Raji (cell line): ENCODE results near the gene VASP.

ENCODE experiments used
- POLR2A ChIP-seq: IDR thresholded peaks from 2 replicates; pipeline ENCODE4 v1.6.1; 2011; ENCODE audit warnings: low read depth, low read length, control low read depth; ENCODE audit not compliant: insufficient read depth

Gene VASP

DNA sequence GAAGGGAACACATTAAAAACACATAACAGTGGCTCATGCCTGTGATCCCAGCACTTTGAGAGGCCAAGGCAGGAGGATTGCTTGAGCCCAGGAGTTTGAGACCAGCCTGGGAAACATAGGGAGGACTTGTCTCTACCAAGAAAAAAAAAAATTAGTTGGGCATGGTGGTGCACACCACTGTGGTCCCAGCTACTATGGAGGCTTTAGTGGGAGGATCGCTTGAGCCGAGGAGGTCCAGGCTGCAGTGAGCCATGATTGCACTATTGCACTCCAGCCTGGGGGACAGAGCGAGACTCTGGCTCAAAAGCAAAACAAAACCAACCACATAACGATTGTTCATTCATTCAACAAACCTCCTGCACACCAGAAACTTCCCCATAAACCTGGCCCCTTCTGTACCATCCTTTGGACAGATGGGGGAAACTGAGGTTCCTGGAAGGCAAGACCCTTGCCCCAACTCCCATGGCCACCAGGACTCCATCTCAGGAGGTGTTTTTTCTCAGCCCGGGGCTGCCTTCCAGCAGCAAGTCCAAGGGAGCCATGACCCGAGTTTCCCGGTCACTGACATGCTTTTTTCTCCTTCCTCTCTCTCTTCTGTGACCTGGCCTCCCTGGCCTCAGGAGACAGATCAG, 35.2 kb upstream of the VASP start:
- TF ChIP-seq POLR2A: no peak

DNA sequence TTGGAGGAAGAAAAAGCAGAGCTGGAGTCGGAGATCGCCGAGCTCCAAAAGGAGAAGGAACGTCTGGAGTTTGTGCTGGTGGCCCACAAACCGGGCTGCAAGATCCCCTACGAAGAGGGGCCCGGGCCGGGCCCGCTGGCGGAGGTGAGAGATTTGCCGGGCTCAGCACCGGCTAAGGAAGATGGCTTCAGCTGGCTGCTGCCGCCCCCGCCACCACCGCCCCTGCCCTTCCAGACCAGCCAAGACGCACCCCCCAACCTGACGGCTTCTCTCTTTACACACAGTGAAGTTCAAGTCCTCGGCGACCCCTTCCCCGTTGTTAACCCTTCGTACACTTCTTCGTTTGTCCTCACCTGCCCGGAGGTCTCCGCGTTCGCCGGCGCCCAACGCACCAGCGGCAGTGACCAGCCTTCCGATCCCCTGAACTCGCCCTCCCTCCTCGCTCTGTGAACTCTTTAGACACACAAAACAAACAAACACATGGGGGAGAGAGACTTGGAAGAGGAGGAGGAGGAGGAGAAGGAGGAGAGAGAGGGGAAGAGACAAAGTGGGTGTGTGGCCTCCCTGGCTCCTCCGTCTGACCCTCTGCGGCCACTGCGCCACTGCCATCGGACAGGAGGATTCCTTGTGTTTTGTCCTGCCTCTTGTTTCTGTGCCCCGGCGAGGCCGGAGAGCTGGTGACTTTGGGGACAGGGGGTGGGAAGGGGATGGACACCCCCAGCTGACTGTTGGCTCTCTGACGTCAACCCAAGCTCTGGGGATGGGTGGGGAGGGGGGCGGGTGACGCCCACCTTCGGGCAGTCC, 34.5 kb upstream of the VASP start:
- no peak for TF ChIP-seq POLR2A

GRCh38 chr19:45473367-45473681, 34.0 kb upstream of the VASP start:
- no peak for TF ChIP-seq POLR2A

- TF ChIP-seq POLR2A: no peak
These were observed 33.3 kb upstream of the VASP start for GRCh38 chr19:45473682-45474605.

DNA sequence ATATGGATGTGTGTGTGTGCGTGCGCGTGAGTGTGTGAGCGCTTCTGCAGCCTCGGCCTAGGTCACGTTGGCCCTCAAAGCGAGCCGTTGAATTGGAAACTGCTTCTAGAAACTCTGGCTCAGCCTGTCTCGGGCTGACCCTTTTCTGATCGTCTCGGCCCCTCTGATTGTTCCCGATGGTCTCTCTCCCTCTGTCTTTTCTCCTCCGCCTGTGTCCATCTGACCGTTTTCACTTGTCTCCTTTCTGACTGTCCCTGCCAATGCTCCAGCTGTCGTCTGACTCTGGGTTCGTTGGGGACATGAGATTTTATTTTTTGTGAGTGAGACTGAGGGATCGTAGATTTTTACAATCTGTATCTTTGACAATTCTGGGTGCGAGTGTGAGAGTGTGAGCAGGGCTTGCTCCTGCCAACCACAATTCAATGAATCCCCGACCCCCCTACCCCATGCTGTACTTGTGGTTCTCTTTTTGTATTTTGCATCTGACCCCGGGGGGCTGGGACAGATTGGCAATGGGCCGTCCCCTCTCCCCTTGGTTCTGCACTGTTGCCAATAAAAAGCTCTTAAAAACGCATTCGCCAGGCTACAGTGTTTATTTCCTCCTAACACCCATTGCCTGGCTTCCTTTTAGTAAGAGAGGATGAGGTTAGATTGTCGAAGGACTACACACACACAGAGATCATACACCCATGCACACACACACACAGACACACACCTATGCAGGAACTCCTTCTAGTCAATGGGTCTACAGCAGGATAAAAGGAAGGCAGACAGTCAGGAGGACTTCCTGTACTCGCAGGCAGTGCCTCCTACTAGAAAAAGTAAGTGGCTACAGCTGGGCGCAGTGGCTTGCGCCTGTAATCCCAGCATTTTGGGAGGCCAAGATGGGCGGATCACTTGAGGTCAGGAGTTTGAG, 32.4 kb upstream of the VASP start:
- no peak for TF ChIP-seq POLR2A

- no peak for TF ChIP-seq POLR2A
These were observed 31.6 kb upstream of the VASP start for GRCh38 chr19:45475537-45476291.

DNA sequence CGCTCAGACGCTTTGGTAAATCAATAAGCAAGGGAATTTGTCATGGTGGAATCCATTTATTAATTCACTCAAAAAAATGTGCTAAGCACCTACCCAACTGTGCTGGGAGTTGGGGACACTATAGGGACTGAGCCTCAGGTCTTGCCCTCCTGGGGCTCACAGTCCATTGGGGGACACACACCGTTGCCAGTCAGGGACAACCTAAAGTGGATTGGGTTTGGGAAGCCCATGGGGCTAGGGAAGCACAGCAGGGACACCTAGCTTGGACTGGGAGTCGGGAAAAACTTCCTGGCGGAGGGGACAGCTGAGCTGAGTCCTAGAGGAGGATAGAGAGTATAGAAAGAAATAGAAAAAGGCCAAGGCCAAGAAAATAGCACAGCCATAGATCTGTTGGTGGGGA, 31.0 kb upstream of the VASP start:
- no peak for TF ChIP-seq POLR2A

GRCh38 chr19:45477186-45477585, 30.1 kb upstream of the VASP start:
- TF ChIP-seq POLR2A: no peak

DNA sequence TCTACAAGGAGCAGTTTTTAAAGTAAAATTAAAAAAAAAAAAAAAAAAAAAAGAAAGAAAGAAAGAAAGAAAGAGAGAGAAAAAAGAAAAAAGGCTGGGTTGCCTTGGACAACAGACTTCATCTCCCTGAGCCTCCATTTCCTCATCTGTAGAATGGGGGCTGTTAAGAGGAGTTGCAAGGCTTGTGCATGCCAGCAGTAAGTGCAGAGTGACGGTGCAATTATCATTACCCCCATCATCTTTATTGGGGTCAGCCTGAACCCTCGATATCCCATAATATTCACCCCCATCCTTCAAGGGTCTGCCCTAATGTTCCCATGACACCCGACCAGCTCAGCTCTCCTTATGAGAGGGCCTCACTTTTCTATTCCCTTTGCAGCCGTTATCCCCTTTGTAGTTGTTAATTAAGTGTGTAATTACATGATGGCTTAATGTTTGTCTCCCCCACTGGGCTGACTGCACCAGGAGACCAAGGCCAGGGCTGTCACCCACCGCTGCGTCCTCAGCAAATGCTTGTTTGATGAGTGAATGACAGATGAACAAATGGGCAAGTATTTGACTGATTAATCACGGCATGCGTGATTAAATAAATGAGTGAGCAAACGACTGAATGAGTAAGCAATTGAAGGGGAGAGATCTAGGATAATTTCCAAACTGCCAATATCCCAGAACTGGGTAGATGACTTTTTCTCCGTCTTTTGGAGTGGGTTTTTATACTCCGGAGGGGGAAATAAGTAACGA, 29.4 kb upstream of the VASP start:
- TF ChIP-seq POLR2A: no peak

GRCh38 chr19:45478454-45479238, 28.6 kb upstream of the VASP start:
- TF ChIP-seq POLR2A: peak; percentile 73

DNA sequence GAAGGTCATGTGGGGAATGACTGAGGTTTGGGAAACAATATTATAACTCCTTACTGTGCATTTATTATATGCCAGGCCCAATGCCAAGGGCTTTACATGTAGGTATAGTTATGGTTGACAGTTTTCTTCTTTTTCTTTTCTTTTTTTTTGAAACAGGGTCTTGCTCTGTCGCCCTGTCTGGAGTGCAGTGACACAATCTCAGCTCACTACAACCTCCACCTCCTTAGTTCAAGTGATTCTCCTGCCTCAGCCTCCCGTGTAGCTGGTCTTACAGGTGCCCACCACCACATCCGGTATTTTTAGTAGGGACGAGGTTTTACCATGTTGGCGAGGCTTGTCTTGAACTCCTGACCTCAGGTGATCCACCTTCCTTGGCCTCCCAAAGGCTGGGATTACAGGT, 24.2 kb upstream of the VASP start:
- TF ChIP-seq POLR2A: no peak

- TF ChIP-seq POLR2A: no peak
These were observed 22.9 kb upstream of the VASP start for GRCh38 chr19:45484273-45484945.
